ENCODE results near the gene ZNF610. TPM values are rescaled to one million over a fixed set of nuclear protein-coding genes. Genes with fewer than 3 reads are reported as not detected.

Gene ZNF610
- total and polyA plus RNA-seq, 2 of the 13 experiments (the other 11 are each of a cell fraction or from before 2014, with no cell fraction given), result 0.32 to 0.69 TPM

DNA sequence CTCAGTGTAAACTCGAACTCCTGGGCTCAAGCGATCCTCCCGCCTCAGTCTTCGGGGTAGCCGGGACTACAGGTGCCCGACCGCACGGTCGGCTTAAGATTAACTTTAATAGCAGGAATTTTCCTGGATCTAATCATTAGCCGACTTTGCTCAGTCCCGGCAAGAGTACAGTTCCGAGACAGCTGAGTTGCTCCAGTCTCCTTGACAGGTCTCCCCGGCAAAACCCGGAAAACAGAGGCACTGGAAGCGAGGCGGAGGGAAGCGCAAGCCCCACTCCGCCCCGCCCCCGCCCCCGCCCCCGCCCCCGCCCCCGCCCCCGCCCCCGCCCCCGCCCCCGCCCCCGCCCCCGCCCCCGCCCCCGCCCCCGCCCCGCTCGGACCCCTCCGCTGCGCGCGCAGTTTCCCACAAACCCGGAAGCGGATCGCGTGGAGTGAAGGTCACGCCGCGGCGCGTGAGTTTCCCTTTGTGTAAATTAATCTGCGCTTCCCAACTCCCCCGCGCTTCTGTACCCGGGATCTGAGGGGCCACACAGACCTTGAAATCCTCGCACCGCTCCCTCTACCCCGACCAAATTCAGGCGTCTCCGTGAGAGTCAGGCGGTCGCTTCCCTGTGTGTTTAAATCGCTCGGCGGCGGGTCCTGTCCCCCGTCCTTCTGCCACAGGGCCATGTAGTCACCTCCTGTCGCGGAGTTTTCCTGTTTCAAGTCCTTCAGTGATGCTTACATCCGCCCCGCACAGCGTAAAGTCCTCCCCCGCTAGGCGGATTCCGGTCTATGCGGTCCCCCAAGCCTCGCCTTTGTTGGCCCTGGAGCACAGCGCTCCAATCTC lies 39.1 kb upstream of the ZNF610 start, which contains the start of gene ZNF480 (continued):
- TF ChIP-seq ZFP82 (CRISPR knock-in tag; IDR thresholded peaks at IDR 0.05; ENCODE audit: borderline replicate concordance) (no peak), RFXANK (CRISPR knock-in tag; IDR thresholded peaks at IDR 0.05) (no peak), BORCS8-MEF2B (CRISPR knock-in tag; IDR thresholded peaks at IDR 0.05) (no peak), NFRKB (IDR thresholded peaks at IDR 0.05) (no peak), HCFC1 (IDR thresholded peaks at IDR 0.05; ENCODE audit: low read depth, low read length) (no peak), KAT2B (IDR thresholded peaks at IDR 0.05; ENCODE audit: borderline replicate concordance, low read depth, low read length) (no peak), RCOR2 (CRISPR knock-in tag; IDR thresholded peaks at IDR 0.05) (no peak), CBFB (CRISPR knock-in tag; IDR thresholded peaks at IDR 0.05) (no peak), ATF7-NPFF (CRISPR knock-in tag; IDR thresholded peaks at IDR 0.05; ENCODE audit: low read depth) (no peak), NR3C1 (CRISPR knock-in tag; IDR thresholded peaks at IDR 0.05) (no peak)
- TF ChIP-seq, protein P1, sequence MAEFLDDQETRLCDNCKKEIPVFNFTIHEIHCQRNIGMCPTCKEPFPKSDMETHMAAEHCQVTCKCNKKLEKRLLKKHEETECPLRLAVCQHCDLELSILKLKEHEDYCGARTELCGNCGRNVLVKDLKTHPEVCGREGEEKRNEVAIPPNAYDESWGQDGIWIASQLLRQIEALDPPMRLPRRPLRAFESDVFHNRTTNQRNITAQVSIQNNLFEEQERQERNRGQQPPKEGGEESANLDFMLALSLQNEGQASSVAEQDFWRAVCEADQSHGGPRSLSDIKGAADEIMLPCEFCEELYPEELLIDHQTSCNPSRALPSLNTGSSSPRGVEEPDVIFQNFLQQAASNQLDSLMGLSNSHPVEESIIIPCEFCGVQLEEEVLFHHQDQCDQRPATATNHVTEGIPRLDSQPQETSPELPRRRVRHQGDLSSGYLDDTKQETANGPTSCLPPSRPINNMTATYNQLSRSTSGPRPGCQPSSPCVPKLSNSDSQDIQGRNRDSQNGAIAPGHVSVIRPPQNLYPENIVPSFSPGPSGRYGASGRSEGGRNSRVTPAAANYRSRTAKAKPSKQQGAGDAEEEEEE (CRISPR knock-in tag; IDR thresholded peaks at IDR 0.05; ENCODE audit: borderline replicate concordance), result no peak
- TF ChIP-seq, protein P2, sequence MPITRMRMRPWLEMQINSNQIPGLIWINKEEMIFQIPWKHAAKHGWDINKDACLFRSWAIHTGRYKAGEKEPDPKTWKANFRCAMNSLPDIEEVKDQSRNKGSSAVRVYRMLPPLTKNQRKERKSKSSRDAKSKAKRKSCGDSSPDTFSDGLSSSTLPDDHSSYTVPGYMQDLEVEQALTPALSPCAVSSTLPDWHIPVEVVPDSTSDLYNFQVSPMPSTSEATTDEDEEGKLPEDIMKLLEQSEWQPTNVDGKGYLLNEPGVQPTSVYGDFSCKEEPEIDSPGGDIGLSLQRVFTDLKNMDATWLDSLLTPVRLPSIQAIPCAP (CRISPR knock-in tag; IDR thresholded peaks at IDR 0.05; ENCODE audit: low read depth), result no peak
- TF ChIP-seq, protein P3, sequence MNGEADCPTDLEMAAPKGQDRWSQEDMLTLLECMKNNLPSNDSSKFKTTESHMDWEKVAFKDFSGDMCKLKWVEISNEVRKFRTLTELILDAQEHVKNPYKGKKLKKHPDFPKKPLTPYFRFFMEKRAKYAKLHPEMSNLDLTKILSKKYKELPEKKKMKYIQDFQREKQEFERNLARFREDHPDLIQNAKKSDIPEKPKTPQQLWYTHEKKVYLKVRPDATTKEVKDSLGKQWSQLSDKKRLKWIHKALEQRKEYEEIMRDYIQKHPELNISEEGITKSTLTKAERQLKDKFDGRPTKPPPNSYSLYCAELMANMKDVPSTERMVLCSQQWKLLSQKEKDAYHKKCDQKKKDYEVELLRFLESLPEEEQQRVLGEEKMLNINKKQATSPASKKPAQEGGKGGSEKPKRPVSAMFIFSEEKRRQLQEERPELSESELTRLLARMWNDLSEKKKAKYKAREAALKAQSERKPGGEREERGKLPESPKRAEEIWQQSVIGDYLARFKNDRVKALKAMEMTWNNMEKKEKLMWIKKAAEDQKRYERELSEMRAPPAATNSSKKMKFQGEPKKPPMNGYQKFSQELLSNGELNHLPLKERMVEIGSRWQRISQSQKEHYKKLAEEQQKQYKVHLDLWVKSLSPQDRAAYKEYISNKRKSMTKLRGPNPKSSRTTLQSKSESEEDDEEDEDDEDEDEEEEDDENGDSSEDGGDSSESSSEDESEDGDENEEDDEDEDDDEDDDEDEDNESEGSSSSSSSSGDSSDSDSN (CRISPR knock-in tag; IDR thresholded peaks at IDR 0.05), result no peak; the same call in 1 of the 2 replicates
- TF ChIP-seq, protein P4, sequence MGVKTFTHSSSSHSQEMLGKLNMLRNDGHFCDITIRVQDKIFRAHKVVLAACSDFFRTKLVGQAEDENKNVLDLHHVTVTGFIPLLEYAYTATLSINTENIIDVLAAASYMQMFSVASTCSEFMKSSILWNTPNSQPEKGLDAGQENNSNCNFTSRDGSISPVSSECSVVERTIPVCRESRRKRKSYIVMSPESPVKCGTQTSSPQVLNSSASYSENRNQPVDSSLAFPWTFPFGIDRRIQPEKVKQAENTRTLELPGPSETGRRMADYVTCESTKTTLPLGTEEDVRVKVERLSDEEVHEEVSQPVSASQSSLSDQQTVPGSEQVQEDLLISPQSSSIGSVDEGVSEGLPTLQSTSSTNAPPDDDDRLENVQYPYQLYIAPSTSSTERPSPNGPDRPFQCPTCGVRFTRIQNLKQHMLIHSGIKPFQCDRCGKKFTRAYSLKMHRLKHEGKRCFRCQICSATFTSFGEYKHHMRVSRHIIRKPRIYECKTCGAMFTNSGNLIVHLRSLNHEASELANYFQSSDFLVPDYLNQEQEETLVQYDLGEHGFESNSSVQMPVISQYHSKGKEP (CRISPR knock-in tag; IDR thresholded peaks at IDR 0.05), result no peak
- TF ChIP-seq, protein P5, sequence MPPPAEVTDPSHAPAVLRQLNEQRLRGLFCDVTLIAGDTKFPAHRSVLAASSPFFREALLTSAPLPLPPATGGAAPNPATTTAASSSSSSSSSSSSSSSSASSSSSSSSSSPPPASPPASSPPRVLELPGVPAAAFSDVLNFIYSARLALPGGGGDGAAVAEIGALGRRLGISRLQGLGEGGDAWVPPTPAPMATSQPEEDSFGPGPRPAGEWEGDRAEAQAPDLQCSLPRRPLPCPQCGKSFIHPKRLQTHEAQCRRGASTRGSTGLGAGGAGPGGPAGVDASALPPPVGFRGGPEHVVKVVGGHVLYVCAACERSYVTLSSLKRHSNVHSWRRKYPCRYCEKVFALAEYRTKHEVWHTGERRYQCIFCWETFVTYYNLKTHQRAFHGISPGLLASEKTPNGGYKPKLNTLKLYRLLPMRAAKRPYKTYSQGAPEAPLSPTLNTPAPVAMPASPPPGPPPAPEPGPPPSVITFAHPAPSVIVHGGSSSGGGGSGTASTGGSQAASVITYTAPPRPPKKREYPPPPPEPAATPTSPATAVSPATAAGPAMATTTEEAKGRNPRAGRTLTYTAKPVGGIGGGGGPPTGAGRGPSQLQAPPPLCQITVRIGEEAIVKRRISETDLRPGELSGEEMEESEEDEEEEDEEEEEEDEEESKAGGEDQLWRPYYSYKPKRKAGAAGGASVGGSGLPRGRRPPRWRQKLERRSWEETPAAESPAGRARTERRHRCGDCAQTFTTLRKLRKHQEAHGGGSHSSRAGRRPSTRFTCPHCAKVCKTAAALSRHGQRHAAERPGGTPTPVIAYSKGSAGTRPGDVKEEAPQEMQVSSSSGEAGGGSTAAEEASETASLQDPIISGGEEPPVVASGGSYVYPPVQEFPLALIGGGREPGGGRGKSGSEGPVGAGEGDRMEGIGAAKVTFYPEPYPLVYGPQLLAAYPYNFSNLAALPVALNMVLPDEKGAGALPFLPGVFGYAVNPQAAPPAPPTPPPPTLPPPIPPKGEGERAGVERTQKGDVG (CRISPR knock-in tag; IDR thresholded peaks at IDR 0.05; ENCODE audit: borderline replicate concordance), result no peak
- TF ChIP-seq, protein P6, sequence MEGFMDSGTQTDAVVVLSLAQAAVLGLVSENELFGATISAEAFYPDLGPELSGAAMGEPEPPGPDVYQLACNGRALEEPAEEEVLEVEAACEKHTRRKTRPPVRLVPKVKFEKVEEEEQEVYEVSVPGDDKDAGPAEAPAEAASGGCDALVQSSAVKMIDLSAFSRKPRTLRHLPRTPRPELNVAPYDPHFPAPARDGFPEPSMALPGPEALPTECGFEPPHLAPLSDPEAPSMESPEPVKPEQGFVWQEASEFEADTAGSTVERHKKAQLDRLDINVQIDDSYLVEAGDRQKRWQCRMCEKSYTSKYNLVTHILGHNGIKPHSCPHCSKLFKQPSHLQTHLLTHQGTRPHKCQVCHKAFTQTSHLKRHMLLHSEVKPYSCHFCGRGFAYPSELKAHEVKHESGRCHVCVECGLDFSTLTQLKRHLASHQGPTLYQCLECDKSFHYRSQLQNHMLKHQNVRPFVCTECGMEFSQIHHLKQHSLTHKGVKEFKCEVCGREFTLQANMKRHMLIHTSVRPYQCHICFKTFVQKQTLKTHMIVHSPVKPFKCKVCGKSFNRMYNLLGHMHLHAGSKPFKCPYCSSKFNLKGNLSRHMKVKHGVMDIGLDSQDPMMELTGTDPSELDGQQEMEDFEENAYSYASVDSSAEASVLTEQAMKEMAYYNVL (CRISPR knock-in tag; IDR thresholded peaks at IDR 0.05; ENCODE audit: borderline replicate concordance), result no peak

All from HepG2 (cell line).